EL (cell line): ENCODE data around the gene PMEPA1.
A peak's percentile ranks its signal among the peaks of the same experiment; 100 is the strongest.

Experiments
- DNase-seq: peaks from one replicate; pipeline ENCODE4 v3.0.0-alpha.2; 2016

The PMEPA1 gene

GRCh38 chr20:57710841-57711240 lies 1.0 kb upstream of the PMEPA1 start:
- no peak for DNase-seq

- DNase-seq, result no peak
Measured at GRCh38 chr20:57708694-57709673, 831 bp downstream of the PMEPA1 start.

- no peak for DNase-seq
Measured at GRCh38 chr20:57707849-57708693, 1.7 kb downstream of the PMEPA1 start.

GRCh38 chr20:57707320-57707719 lies 2.5 kb downstream of the PMEPA1 start:
- no peak for DNase-seq

GRCh38 chr20:57705127-57705899 lies 4.5 kb downstream of the PMEPA1 start:
- DNase-seq, result no peak

GRCh38 chr20:57704245-57704644 lies 5.6 kb downstream of the PMEPA1 start:
- no peak for DNase-seq

GRCh38 chr20:57703013-57703412 lies 6.8 kb downstream of the PMEPA1 start:
- DNase-seq, result no peak

GRCh38 chr20:57702521-57702920 lies 7.3 kb downstream of the PMEPA1 start:
- DNase-seq, result no peak

- no peak for DNase-seq
Measured at GRCh38 chr20:57702091-57702490, 7.7 kb downstream of the PMEPA1 start.

- no peak for DNase-seq
Measured at GRCh38 chr20:57701651-57702050, 8.2 kb downstream of the PMEPA1 start.

- DNase-seq, result no peak
Measured at GRCh38 chr20:57701090-57701489, 8.7 kb downstream of the PMEPA1 start.

GRCh38 chr20:57699395-57699794 lies 10.4 kb downstream of the PMEPA1 start:
- DNase-seq, result no peak

- DNase-seq, result peak; percentile 21
Measured at GRCh38 chr20:57698867-57699275, 10.9 kb downstream of the PMEPA1 start.

GRCh38 chr20:57698116-57698866 lies 11.5 kb downstream of the PMEPA1 start:
- DNase-seq, result peak; percentile 99

GRCh38 chr20:57697543-57697942 lies 12.3 kb downstream of the PMEPA1 start:
- DNase-seq, result no peak

- DNase-seq, result no peak
Measured at GRCh38 chr20:57696401-57696961, 13.3 kb downstream of the PMEPA1 start.

- DNase-seq, result no peak
Measured at GRCh38 chr20:57695940-57696339, 13.9 kb downstream of the PMEPA1 start.

- DNase-seq, result no peak
Measured at GRCh38 chr20:57695012-57695411, 14.8 kb downstream of the PMEPA1 start.

GRCh38 chr20:57694481-57694880 lies 15.3 kb downstream of the PMEPA1 start:
- DNase-seq, result no peak

- DNase-seq, result no peak
Measured at GRCh38 chr20:57693670-57694329, 16.0 kb downstream of the PMEPA1 start.

GRCh38 chr20:57693002-57693582 lies 16.7 kb downstream of the PMEPA1 start:
- no peak for DNase-seq
